ENCODE measurements around the gene ERCC6L2.

DNA sequence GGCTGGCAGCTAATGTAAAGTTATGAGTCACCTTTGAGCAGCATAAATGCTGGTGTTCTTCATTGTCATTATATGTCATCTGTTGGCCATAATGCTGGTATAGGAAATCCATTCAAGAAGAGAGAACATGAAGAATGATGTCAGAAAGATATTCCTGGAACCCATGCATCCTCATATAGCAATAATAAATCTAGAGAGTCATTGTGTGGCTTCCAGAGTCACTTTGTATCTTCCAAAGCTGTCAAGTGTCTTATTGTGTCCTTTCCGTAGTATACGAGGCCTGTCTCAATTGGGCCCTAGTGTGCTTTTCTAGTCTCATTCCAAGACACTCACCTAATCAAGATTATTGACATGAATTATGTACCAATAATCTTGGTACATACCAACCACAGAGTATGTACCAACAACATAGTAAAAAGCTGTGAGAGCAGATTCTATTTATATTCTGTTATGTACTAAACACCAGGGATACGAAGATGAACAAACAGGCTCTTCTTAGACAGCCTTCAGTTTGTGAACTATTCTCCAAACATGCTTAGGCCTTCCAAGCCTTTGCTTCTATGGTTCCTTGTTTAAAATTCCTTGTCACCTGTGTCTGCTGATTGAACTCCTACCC lies 110.1 kb downstream of the ERCC6L2 start:
- TF ChIP-seq, protein P1, sequence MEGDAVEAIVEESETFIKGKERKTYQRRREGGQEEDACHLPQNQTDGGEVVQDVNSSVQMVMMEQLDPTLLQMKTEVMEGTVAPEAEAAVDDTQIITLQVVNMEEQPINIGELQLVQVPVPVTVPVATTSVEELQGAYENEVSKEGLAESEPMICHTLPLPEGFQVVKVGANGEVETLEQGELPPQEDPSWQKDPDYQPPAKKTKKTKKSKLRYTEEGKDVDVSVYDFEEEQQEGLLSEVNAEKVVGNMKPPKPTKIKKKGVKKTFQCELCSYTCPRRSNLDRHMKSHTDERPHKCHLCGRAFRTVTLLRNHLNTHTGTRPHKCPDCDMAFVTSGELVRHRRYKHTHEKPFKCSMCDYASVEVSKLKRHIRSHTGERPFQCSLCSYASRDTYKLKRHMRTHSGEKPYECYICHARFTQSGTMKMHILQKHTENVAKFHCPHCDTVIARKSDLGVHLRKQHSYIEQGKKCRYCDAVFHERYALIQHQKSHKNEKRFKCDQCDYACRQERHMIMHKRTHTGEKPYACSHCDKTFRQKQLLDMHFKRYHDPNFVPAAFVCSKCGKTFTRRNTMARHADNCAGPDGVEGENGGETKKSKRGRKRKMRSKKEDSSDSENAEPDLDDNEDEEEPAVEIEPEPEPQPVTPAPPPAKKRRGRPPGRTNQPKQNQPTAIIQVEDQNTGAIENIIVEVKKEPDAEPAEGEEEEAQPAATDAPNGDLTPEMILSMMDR (IDR thresholded peaks at IDR 0.05): no peak
- TF ChIP-seq POLR2A (IDR thresholded peaks at IDR 0.05): no peak
